ENCODE measurements around the gene TOP2A. TPM values are rescaled to one million over a fixed set of nuclear protein-coding genes. Genes with fewer than 3 reads are reported as not detected.

The TOP2A gene
- total RNA-seq, 1 experiment from 2014 or later, result 230 TPM

- Histone ChIP-seq H2BK20ac (ENCODE audit: low read depth, low read length, poor library complexity, severe bottlenecking) (no peak overlapping the region), H3K4me2 (ENCODE audit: insufficient read depth, insufficient read length, low read length) (no peak overlapping the region), H3T11ph (ENCODE audit: low read length) (no peak overlapping the region), H3K27ac (ENCODE audit: insufficient read length, low read depth, low read length) (no peak overlapping the region), H4K5ac (ENCODE audit: insufficient read length, low read depth, low read length) (no peak overlapping the region), H4K8ac (replicated peaks; ENCODE audit: insufficient read length, low read depth, low read length) (no peak overlapping the region), H3K9ac (ENCODE audit: extremely low read depth, insufficient read length, low read length) (no peak overlapping the region), H3K9me3 (ENCODE audit: control insufficient read depth, low read depth, low read length) (no peaks in the 10 kb centered on the region), H2BK12ac (ENCODE audit: insufficient read length, low read depth, low read length) (no peak overlapping the region), H4K20me1 (ENCODE audit: control insufficient read depth, insufficient read depth, insufficient read length) (no peaks in the 10 kb centered on the region), H3K56ac (ENCODE audit: insufficient read length, low read depth, low read length) (no peak overlapping the region), H2AFZ (ENCODE audit: low read length) (no peak overlapping the region), H3K27me3 (ENCODE audit: insufficient read depth, low read length) (no peaks in the 10 kb centered on the region; the same call in 1 of the 2 replicates), H4K91ac (ENCODE audit: insufficient read length, low read depth, low read length) (no peak overlapping the region), H3K4me1 (ENCODE audit: insufficient read depth, low read length) (no peaks in the 10 kb centered on the region), H3K79me1 (ENCODE audit: insufficient read depth, low read depth, low read length, poor library complexity, severe bottlenecking) (no peaks in the 10 kb centered on the region), H3K79me2 (ENCODE audit: insufficient read depth, low read length) (no peaks in the 10 kb centered on the region), H3K14ac (ENCODE audit: insufficient read depth, low read length) (no peak overlapping the region), H3K23ac (ENCODE audit: insufficient read length, low read depth, low read length) (no peak overlapping the region), H3K4ac (ENCODE audit: low read depth, low read length) (no peak overlapping the region), H2AK5ac (ENCODE audit: insufficient read length, low read length) (no peak overlapping the region), H2BK5ac (ENCODE audit: insufficient read length, low read length) (no peak overlapping the region), H2BK15ac (ENCODE audit: low read depth, low read length) (no peak overlapping the region), H3K23me2 (ENCODE audit: insufficient read length, low read depth, low read length, poor library complexity, severe bottlenecking) (no peaks in the 10 kb centered on the region), H2BK120ac (ENCODE audit: low read depth, low read length, poor library complexity, severe bottlenecking) (no peak overlapping the region), H3K18ac (ENCODE audit: insufficient read length, low read depth, low read length) (no peak overlapping the region)
- DNase-seq, result no peak
- Mint-ChIP-seq H3K36me3 (ENCODE audit: insufficient read depth in 1 of 3, low read depth in 3 of 3) (peaks cover 15 to 27% (median 24%) of the 10 kb centered on the region in 3 experiments), H3K4me1 (peaks cover 38 to 42% of the 10 kb centered on the region in 2 experiments), H3K4me3 (peak overlapping the region in 1 of 2 experiments; percentile 38; a peak in 1 of 5 replicates), H3K9me3 (no peaks in the 10 kb centered on the region), H3K27me3 (ENCODE audit: low read depth) (peaks cover 30% of the 10 kb centered on the region), H3K27ac (no peak overlapping the region; a peak in 1 of 7 replicates)
- no CpG with 5 or more reads among the region's 30 CpGs for WGBS (ENCODE audit: extremely low coverage, insufficient read length, low lambda C conversion rate)
- TF ChIP-seq, protein P1, sequence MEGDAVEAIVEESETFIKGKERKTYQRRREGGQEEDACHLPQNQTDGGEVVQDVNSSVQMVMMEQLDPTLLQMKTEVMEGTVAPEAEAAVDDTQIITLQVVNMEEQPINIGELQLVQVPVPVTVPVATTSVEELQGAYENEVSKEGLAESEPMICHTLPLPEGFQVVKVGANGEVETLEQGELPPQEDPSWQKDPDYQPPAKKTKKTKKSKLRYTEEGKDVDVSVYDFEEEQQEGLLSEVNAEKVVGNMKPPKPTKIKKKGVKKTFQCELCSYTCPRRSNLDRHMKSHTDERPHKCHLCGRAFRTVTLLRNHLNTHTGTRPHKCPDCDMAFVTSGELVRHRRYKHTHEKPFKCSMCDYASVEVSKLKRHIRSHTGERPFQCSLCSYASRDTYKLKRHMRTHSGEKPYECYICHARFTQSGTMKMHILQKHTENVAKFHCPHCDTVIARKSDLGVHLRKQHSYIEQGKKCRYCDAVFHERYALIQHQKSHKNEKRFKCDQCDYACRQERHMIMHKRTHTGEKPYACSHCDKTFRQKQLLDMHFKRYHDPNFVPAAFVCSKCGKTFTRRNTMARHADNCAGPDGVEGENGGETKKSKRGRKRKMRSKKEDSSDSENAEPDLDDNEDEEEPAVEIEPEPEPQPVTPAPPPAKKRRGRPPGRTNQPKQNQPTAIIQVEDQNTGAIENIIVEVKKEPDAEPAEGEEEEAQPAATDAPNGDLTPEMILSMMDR (conservative IDR thresholded peaks at IDR 0.05), result no peak
Observed at GRCh38 chr17:40354221-40355122, 63.2 kb downstream of the TOP2A start.
